ENCODE measurements around the gene MRTO4. TPM values are rescaled to one million over a fixed set of nuclear protein-coding genes. Genes with fewer than 3 reads are reported as not detected.

Gene MRTO4
- total RNA-seq, 1 experiment from 2014 or later: 54.6 TPM

DNA sequence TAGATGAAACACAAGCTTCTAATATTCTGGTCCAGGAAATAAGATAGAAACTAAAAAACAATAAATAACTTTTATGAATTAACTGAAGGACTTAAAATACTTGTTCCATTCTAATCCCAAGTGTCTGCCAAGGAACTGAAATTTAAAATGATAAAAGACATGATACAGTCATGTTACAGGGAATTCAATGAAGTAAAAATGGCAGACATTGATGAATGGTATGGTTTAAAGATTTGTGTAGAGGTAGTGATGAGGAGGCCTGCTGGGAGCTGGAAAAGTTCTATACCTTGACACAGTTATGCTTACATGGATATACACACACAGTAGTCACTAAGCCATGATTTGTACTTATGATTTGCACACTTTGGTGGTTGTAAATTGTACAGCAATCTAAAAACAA lies 39.4 kb upstream of the MRTO4 start:
- DNase-seq (ENCODE audit: low spot score) (no peak), ATAC-seq (no peak)
- peaks cover 9% of the 10 kb centered on the region for H3K36me3 Mint-ChIP-seq
- POLR2A ChIA-PET: no interaction called here
- peaks cover 26% of the 10 kb centered on the region for H3K4me1 Mint-ChIP-seq
- CTCF ChIA-PET: no interaction called here
- no peaks in the 10 kb centered on the region for H3K27me3 Mint-ChIP-seq (ENCODE audit: low read depth)
- no peak overlapping the region for H3K4me3 Mint-ChIP-seq
- TF ChIP-seq, protein P1, sequence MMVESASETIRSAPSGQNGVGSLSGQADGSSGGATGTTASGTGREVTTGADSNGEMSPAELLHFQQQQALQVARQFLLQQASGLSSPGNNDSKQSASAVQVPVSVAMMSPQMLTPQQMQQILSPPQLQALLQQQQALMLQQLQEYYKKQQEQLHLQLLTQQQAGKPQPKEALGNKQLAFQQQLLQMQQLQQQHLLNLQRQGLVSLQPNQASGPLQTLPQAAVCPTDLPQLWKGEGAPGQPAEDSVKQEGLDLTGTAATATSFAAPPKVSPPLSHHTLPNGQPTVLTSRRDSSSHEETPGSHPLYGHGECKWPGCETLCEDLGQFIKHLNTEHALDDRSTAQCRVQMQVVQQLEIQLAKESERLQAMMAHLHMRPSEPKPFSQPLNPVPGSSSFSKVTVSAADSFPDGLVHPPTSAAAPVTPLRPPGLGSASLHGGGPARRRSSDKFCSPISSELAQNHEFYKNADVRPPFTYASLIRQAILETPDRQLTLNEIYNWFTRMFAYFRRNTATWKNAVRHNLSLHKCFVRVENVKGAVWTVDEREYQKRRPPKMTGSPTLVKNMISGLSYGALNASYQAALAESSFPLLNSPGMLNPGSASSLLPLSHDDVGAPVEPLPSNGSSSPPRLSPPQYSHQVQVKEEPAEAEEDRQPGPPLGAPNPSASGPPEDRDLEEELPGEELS (CRISPR knock-in tag; IDR thresholded peaks at IDR 0.05): no peak
- TF ChIP-seq GTF2I (CRISPR knock-in tag; conservative IDR thresholded peaks at IDR 0.05) (no peak), OVOL2 (CRISPR knock-in tag; IDR thresholded peaks at IDR 0.05; ENCODE audit: borderline replicate concordance) (no peak), ZNF416 (CRISPR knock-in tag; IDR thresholded peaks at IDR 0.05) (no peak), NR2C2 (CRISPR knock-in tag; IDR thresholded peaks at IDR 0.05) (no peak), PRRX2 (CRISPR knock-in tag; IDR thresholded peaks at IDR 0.05) (no peak), ETV6 (CRISPR knock-in tag; IDR thresholded peaks at IDR 0.05) (no peak), CREB1 (CRISPR knock-in tag; IDR thresholded peaks at IDR 0.05) (no peak)
- TF ChIP-seq, protein P2, sequence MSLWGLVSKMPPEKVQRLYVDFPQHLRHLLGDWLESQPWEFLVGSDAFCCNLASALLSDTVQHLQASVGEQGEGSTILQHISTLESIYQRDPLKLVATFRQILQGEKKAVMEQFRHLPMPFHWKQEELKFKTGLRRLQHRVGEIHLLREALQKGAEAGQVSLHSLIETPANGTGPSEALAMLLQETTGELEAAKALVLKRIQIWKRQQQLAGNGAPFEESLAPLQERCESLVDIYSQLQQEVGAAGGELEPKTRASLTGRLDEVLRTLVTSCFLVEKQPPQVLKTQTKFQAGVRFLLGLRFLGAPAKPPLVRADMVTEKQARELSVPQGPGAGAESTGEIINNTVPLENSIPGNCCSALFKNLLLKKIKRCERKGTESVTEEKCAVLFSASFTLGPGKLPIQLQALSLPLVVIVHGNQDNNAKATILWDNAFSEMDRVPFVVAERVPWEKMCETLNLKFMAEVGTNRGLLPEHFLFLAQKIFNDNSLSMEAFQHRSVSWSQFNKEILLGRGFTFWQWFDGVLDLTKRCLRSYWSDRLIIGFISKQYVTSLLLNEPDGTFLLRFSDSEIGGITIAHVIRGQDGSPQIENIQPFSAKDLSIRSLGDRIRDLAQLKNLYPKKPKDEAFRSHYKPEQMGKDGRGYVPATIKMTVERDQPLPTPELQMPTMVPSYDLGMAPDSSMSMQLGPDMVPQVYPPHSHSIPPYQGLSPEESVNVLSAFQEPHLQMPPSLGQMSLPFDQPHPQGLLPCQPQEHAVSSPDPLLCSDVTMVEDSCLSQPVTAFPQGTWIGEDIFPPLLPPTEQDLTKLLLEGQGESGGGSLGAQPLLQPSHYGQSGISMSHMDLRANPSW (CRISPR knock-in tag; conservative IDR thresholded peaks at IDR 0.05; ENCODE audit: low read depth): no peak
- TF ChIP-seq, protein P3, sequence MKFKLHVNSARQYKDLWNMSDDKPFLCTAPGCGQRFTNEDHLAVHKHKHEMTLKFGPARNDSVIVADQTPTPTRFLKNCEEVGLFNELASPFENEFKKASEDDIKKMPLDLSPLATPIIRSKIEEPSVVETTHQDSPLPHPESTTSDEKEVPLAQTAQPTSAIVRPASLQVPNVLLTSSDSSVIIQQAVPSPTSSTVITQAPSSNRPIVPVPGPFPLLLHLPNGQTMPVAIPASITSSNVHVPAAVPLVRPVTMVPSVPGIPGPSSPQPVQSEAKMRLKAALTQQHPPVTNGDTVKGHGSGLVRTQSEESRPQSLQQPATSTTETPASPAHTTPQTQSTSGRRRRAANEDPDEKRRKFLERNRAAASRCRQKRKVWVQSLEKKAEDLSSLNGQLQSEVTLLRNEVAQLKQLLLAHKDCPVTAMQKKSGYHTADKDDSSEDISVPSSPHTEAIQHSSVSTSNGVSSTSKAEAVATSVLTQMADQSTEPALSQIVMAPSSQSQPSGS (CRISPR knock-in tag; IDR thresholded peaks at IDR 0.05; ENCODE audit: borderline replicate concordance, low read depth): no peak
- TF ChIP-seq, protein P4, sequence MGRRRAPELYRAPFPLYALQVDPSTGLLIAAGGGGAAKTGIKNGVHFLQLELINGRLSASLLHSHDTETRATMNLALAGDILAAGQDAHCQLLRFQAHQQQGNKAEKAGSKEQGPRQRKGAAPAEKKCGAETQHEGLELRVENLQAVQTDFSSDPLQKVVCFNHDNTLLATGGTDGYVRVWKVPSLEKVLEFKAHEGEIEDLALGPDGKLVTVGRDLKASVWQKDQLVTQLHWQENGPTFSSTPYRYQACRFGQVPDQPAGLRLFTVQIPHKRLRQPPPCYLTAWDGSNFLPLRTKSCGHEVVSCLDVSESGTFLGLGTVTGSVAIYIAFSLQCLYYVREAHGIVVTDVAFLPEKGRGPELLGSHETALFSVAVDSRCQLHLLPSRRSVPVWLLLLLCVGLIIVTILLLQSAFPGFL (CRISPR knock-in tag; IDR thresholded peaks at IDR 0.05; ENCODE audit: borderline replicate concordance): no peak
- H3K9me3 Mint-ChIP-seq: no peaks in the 10 kb centered on the region
- H3K27ac Mint-ChIP-seq: no peak overlapping the region

DNA sequence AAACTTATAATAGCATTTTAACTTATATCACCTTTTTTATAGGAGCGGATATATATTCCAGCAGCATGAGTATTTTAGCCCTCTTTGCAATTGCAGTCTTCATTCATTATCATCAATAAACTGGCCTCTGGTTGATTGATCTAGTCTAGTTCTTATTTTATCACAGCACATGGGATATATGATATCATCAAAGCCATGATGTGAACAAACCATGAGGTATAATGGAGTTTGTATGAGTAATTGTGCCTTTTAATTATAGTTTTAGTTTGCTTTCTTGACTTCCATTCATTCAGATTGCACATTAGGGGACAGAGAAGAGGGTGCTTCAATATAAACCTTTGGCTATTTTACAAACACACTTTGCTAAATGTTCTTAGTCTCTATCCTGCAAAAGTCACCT lies 38.0 kb upstream of the MRTO4 start:
- CTCF ChIA-PET: no interaction called here
- H3K9me3 Mint-ChIP-seq: no peaks in the 10 kb centered on the region
- H3K4me3 Mint-ChIP-seq: no peak overlapping the region
- H3K4me1 Mint-ChIP-seq: peaks cover 19% of the 10 kb centered on the region
- no peak overlapping the region for H3K27ac Mint-ChIP-seq
- POLR2A ChIA-PET: no interaction called here
- ATAC-seq: no peak
- no peak for DNase-seq (ENCODE audit: low spot score)
- H3K27me3 Mint-ChIP-seq (ENCODE audit: low read depth): no peaks in the 10 kb centered on the region
- H3K36me3 Mint-ChIP-seq: peaks cover 21% of the 10 kb centered on the region
- TF ChIP-seq, protein P5, sequence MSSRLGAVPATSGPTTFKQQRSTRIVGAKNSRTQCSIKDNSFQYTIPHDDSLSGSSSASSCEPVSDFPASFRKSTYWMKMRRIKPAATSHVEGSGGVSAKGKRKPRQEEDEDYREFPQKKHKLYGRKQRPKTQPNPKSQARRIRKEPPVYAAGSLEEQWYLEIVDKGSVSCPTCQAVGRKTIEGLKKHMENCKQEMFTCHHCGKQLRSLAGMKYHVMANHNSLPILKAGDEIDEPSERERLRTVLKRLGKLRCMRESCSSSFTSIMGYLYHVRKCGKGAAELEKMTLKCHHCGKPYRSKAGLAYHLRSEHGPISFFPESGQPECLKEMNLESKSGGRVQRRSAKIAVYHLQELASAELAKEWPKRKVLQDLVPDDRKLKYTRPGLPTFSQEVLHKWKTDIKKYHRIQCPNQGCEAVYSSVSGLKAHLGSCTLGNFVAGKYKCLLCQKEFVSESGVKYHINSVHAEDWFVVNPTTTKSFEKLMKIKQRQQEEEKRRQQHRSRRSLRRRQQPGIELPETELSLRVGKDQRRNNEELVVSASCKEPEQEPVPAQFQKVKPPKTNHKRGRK (CRISPR knock-in tag; IDR thresholded peaks at IDR 0.05; ENCODE audit: borderline replicate concordance): no peak
- TF ChIP-seq SMAD3 (CRISPR knock-in tag; IDR thresholded peaks at IDR 0.05; ENCODE audit: borderline replicate concordance) (no peak), GABPB1 (CRISPR knock-in tag; IDR thresholded peaks at IDR 0.05) (no peak), RORB (CRISPR knock-in tag; IDR thresholded peaks at IDR 0.05) (no peak), ESRRA (CRISPR knock-in tag; IDR thresholded peaks at IDR 0.05; ENCODE audit: borderline replicate concordance) (no peak), ZBTB21 (CRISPR knock-in tag; IDR thresholded peaks at IDR 0.05; ENCODE audit: borderline replicate concordance) (no peak), GTF2I (CRISPR knock-in tag; conservative IDR thresholded peaks at IDR 0.05) (no peak), NR3C1 (CRISPR knock-in tag; conservative IDR thresholded peaks at IDR 0.05; ENCODE audit: low read depth) (no peak), ATF1 (CRISPR knock-in tag; IDR thresholded peaks at IDR 0.05) (no peak)
- TF ChIP-seq, protein P6, sequence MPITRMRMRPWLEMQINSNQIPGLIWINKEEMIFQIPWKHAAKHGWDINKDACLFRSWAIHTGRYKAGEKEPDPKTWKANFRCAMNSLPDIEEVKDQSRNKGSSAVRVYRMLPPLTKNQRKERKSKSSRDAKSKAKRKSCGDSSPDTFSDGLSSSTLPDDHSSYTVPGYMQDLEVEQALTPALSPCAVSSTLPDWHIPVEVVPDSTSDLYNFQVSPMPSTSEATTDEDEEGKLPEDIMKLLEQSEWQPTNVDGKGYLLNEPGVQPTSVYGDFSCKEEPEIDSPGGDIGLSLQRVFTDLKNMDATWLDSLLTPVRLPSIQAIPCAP (CRISPR knock-in tag; IDR thresholded peaks at IDR 0.05): no peak
- TF ChIP-seq, protein P7, sequence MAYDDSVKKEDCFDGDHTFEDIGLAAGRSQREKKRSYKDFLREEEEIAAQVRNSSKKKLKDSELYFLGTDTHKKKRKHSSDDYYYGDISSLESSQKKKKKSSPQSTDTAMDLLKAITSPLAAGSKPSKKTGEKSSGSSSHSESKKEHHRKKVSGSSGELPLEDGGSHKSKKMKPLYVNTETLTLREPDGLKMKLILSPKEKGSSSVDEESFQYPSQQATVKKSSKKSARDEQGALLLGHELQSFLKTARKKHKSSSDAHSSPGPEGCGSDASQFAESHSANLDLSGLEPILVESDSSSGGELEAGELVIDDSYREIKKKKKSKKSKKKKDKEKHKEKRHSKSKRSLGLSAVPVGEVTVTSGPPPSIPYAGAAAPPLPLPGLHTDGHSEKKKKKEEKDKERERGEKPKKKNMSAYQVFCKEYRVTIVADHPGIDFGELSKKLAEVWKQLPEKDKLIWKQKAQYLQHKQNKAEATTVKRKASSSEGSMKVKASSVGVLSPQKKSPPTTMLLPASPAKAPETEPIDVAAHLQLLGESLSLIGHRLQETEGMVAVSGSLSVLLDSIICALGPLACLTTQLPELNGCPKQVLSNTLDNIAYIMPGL (CRISPR knock-in tag; IDR thresholded peaks at IDR 0.05): no peak
- TF ChIP-seq, protein P8, sequence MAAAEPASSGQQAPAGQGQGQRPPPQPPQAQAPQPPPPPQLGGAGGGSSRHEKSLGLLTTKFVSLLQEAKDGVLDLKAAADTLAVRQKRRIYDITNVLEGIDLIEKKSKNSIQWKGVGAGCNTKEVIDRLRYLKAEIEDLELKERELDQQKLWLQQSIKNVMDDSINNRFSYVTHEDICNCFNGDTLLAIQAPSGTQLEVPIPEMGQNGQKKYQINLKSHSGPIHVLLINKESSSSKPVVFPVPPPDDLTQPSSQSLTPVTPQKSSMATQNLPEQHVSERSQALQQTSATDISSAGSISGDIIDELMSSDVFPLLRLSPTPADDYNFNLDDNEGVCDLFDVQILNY (CRISPR knock-in tag; IDR thresholded peaks at IDR 0.05): no peak
